ENCODE measurements around the gene GLT6D1. TPM values are rescaled to one million over a fixed set of nuclear protein-coding genes. Genes with fewer than 3 reads are reported as not detected.
"Not testable (repeated sequence)": the region's sequence is repeated elsewhere in the genome, so short reads cannot be mapped to it uniquely, and the experiment has no call there.

The GLT6D1 gene
- total RNA-seq, 1 donor from 2014 or later, result not detected

GRCh38 chr9:135644631-135645218, 5.4 kb upstream of the GLT6D1 start:
- Histone ChIP-seq H3K4me1 (ENCODE audit: insufficient read depth, low read length) (no peaks in the 10 kb centered on the region), H3K27ac (ENCODE audit: low read depth, low read length) (no peak overlapping the region)
- no peak overlapping the region for H3K4me3 Mint-ChIP-seq (ENCODE audit: unreplicated experiment)

DNA sequence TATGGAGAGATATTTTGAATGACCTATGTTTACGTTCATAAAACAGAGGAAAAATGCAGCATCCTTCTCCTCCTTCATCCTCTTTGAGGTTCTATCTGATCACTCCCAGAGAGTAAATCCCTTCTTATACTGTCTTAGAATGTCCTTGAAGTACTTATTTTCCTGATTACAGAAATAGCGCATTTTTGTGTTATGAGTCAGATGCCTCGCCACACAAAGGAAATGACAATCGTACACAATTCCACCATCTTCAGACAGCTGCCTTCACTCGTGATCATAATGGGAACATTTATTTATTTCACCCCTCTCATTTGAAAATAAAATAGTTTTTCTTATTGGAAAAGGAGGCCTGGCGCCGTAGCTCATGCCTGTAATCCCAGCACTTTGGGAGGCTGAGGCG, 2.4 kb upstream of the GLT6D1 start:
- H3K27ac Mint-ChIP-seq (ENCODE audit: unreplicated experiment), result no peak overlapping the region

More at GRCh38 chr9:135644631-135645218, 5.4 kb upstream of the GLT6D1 start:
- no peaks in the 10 kb centered on the region for H3K79me2 ChIP-seq (ENCODE audit: insufficient read depth, low read length)
- no peaks in the 10 kb centered on the region for H3K27me3 ChIP-seq (ENCODE audit: insufficient read depth, low read length)
- peaks cover 22% of the 10 kb centered on the region for H3K9me3 ChIP-seq (ENCODE audit: insufficient read depth, low read depth, low read length)
- Mint-ChIP-seq H3K9me3 (ENCODE audit: unreplicated experiment) (peaks cover 52% of the 10 kb centered on the region), H3K4me1 (ENCODE audit: low read depth, unreplicated experiment) (peaks cover 4% of the 10 kb centered on the region), H3K36me3 (ENCODE audit: low read depth, unreplicated experiment) (peaks cover 8% of the 10 kb centered on the region), H3K27me3 (ENCODE audit: low read depth, unreplicated experiment) (peaks cover 5% of the 10 kb centered on the region), H3K27ac (ENCODE audit: unreplicated experiment) (peak overlapping the region; percentile 30)
- FAIRE-seq (no peak), DNase-seq (ENCODE audit: low read depth) (no peak)
- no peaks in the 10 kb centered on the region for H4K20me1 ChIP-seq (ENCODE audit: insufficient read depth, low read length)
- H3K4me3 ChIP-seq (ENCODE audit: insufficient read depth, low read depth, low read length), result no peak overlapping the region
- no peak overlapping the region for H3K4me2 ChIP-seq (ENCODE audit: low read length)
- TF ChIP-seq, protein P1, sequence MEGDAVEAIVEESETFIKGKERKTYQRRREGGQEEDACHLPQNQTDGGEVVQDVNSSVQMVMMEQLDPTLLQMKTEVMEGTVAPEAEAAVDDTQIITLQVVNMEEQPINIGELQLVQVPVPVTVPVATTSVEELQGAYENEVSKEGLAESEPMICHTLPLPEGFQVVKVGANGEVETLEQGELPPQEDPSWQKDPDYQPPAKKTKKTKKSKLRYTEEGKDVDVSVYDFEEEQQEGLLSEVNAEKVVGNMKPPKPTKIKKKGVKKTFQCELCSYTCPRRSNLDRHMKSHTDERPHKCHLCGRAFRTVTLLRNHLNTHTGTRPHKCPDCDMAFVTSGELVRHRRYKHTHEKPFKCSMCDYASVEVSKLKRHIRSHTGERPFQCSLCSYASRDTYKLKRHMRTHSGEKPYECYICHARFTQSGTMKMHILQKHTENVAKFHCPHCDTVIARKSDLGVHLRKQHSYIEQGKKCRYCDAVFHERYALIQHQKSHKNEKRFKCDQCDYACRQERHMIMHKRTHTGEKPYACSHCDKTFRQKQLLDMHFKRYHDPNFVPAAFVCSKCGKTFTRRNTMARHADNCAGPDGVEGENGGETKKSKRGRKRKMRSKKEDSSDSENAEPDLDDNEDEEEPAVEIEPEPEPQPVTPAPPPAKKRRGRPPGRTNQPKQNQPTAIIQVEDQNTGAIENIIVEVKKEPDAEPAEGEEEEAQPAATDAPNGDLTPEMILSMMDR (IDR thresholded peaks at IDR 0.05; ENCODE audit: insufficient read depth, low read depth, low read length), result no peak
- no peak for TF ChIP-seq EZH2 (IDR thresholded peaks at IDR 0.05; ENCODE audit: insufficient read depth, low read length)
- H3K9ac ChIP-seq (ENCODE audit: low read length), result no peak overlapping the region
- H2AFZ ChIP-seq (ENCODE audit: low read depth, low read length), result no peak overlapping the region
- H3K36me3 ChIP-seq (ENCODE audit: insufficient read depth, low read length), result no peaks in the 10 kb centered on the region

GRCh38 chr9:135641047-135641446, 1.7 kb upstream of the GLT6D1 start:
- no peaks in the 10 kb centered on the region for H3K36me3 ChIP-seq (ENCODE audit: insufficient read depth, low read length)
- no peak overlapping the region for H3K27ac Mint-ChIP-seq (ENCODE audit: unreplicated experiment)
- no peaks in the 10 kb centered on the region for H3K79me2 ChIP-seq (ENCODE audit: insufficient read depth, low read length)
- no peak overlapping the region for H3K9ac ChIP-seq (ENCODE audit: low read length)
- no peak overlapping the region for H3K27ac ChIP-seq (ENCODE audit: low read depth, low read length)
- no peaks in the 10 kb centered on the region for H3K27me3 ChIP-seq (ENCODE audit: insufficient read depth, low read length)
- H3K4me3 Mint-ChIP-seq (ENCODE audit: unreplicated experiment), result no peak overlapping the region
- H3K4me1 ChIP-seq (ENCODE audit: insufficient read depth, low read length), result no peaks in the 10 kb centered on the region
- H3K9me3 Mint-ChIP-seq (ENCODE audit: unreplicated experiment), result peaks cover 38% of the 10 kb centered on the region
- TF ChIP-seq, protein P1 (IDR thresholded peaks at IDR 0.05; ENCODE audit: insufficient read depth, low read depth, low read length), result no peak
- no peak for TF ChIP-seq EZH2 (IDR thresholded peaks at IDR 0.05; ENCODE audit: insufficient read depth, low read length)
- no peak overlapping the region for H3K4me2 ChIP-seq (ENCODE audit: low read length)
- no peak overlapping the region for H2AFZ ChIP-seq (ENCODE audit: low read depth, low read length)
- H3K36me3 Mint-ChIP-seq (ENCODE audit: low read depth, unreplicated experiment), result peaks cover 5% of the 10 kb centered on the region
- DNase-seq (ENCODE audit: low read depth), result no peak
- H3K4me1 Mint-ChIP-seq (ENCODE audit: low read depth, unreplicated experiment), result peaks cover 4% of the 10 kb centered on the region
- no peak overlapping the region for H3K4me3 ChIP-seq (ENCODE audit: insufficient read depth, low read depth, low read length)
- no peak for FAIRE-seq
- H3K27me3 Mint-ChIP-seq (ENCODE audit: low read depth, unreplicated experiment), result peaks cover 6% of the 10 kb centered on the region
- no peaks in the 10 kb centered on the region for H4K20me1 ChIP-seq (ENCODE audit: insufficient read depth, low read length)
- peaks cover 10% of the 10 kb centered on the region for H3K9me3 ChIP-seq (ENCODE audit: insufficient read depth, low read depth, low read length)

More for the DNA sequence above, 2.4 kb upstream of the GLT6D1 start:
- Mint-ChIP-seq H3K36me3 (ENCODE audit: low read depth, unreplicated experiment) (peaks cover 5% of the 10 kb centered on the region), H3K4me1 (ENCODE audit: low read depth, unreplicated experiment) (peaks cover 4% of the 10 kb centered on the region), H3K4me3 (ENCODE audit: unreplicated experiment) (no peak overlapping the region), H3K9me3 (ENCODE audit: unreplicated experiment) (peaks cover 40% of the 10 kb centered on the region), H3K27me3 (ENCODE audit: low read depth, unreplicated experiment) (peaks cover 6% of the 10 kb centered on the region)
- H3K27me3 ChIP-seq (ENCODE audit: insufficient read depth, low read length), result no peaks in the 10 kb centered on the region
- H3K36me3 ChIP-seq (ENCODE audit: insufficient read depth, low read length), result no peaks in the 10 kb centered on the region
- no peak for DNase-seq (ENCODE audit: low read depth)
- peaks cover 14% of the 10 kb centered on the region for H3K9me3 ChIP-seq (ENCODE audit: insufficient read depth, low read depth, low read length)
- no peaks in the 10 kb centered on the region for H4K20me1 ChIP-seq (ENCODE audit: insufficient read depth, low read length)
- no peak overlapping the region for H3K4me3 ChIP-seq (ENCODE audit: insufficient read depth, low read depth, low read length)
- no peak overlapping the region for H2AFZ ChIP-seq (ENCODE audit: low read depth, low read length)
- no peak overlapping the region for H3K9ac ChIP-seq (ENCODE audit: low read length)
- TF ChIP-seq, protein P1 (IDR thresholded peaks at IDR 0.05; ENCODE audit: insufficient read depth, low read depth, low read length), result no peak
- no peak for TF ChIP-seq EZH2 (IDR thresholded peaks at IDR 0.05; ENCODE audit: insufficient read depth, low read length)
- no peak overlapping the region for H3K27ac ChIP-seq (ENCODE audit: low read depth, low read length)
- no peak overlapping the region for H3K4me2 ChIP-seq (ENCODE audit: low read length)
- FAIRE-seq, result no peak
- H3K79me2 ChIP-seq (ENCODE audit: insufficient read depth, low read length), result no peaks in the 10 kb centered on the region
- no peaks in the 10 kb centered on the region for H3K4me1 ChIP-seq (ENCODE audit: insufficient read depth, low read length)

- peaks cover 24% of the 10 kb centered on the region for H3K9me3 Mint-ChIP-seq (ENCODE audit: unreplicated experiment)
- not testable (repeated sequence) for H3K27me3 ChIP-seq (ENCODE audit: insufficient read depth, low read length); H3K79me2 ChIP-seq (ENCODE audit: insufficient read depth, low read length); H3K36me3 Mint-ChIP-seq (ENCODE audit: low read depth, unreplicated experiment); H3K4me3 ChIP-seq (ENCODE audit: insufficient read depth, low read depth, low read length); H3K9me3 ChIP-seq (ENCODE audit: insufficient read depth, low read depth, low read length); H3K4me1 ChIP-seq (ENCODE audit: insufficient read depth, low read length); H3K27ac ChIP-seq (ENCODE audit: low read depth, low read length); FAIRE-seq; H3K27ac Mint-ChIP-seq (ENCODE audit: unreplicated experiment); DNase-seq (ENCODE audit: low read depth); H3K9ac ChIP-seq (ENCODE audit: low read length); H3K4me3 Mint-ChIP-seq (ENCODE audit: unreplicated experiment); H2AFZ ChIP-seq (ENCODE audit: low read depth, low read length); H3K4me2 ChIP-seq (ENCODE audit: low read length); H3K36me3 ChIP-seq (ENCODE audit: insufficient read depth, low read length); H4K20me1 ChIP-seq (ENCODE audit: insufficient read depth, low read length); H3K4me1 Mint-ChIP-seq (ENCODE audit: low read depth, unreplicated experiment)
- peaks cover 19% of the 10 kb centered on the region for H3K27me3 Mint-ChIP-seq (ENCODE audit: low read depth, unreplicated experiment)
Observed at GRCh38 chr9:135636930-135637530, 2.3 kb downstream of the GLT6D1 start.

Measured in astrocyte (in vitro differentiated cells and primary cell).